GM08714 (cell line): ENCODE data around the gene PTGFRN.

Experiments used
- H3K4me3 ChIP-seq: fragments of 200-500 bp; sonication (Bioruptor generic); 2 replicates; pipeline ENCODE4 v1.5.1; 2014; ENCODE audit warnings: mild to moderate bottlenecking, low read length, inconsistent platforms
- ZNF274 ChIP-seq: IDR thresholded peaks from 2 replicates; pipeline ENCODE4 v1.6.1; 2012; ENCODE audit warnings: mild to moderate bottlenecking, low read depth, low read length

PTGFRN gene

DNA sequence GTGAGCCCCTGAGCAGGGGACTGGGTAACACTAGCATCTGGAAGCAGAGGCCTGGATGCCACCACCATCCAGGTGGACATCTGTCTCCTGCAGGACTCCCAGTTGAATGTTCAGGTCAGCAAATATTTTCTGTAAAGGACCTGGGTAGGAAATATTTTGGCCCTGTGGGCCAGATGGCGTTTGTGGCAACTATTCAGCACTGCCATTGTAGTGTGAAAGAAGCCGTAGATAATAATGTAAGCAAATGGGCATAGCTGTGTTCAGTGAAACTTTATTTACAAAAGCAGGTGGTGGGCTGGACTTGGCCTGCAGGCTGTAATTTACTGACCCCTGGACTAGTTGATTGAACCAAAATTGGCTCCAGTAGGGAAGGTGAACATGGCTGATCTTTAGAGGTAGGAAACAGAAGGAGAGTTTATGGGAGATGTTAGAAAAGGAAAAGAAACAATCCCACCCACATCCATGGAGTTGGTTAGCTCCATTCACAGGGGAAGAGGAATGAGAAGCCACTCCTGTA, 71.9 kb downstream of the PTGFRN start:
- TF ChIP-seq ZNF274, result no peak
- no peak overlapping the region for H3K4me3 ChIP-seq

GRCh38 chr1:116982319-116983004, 72.7 kb downstream of the PTGFRN start:
- no peak for TF ChIP-seq ZNF274
- no peak overlapping the region for H3K4me3 ChIP-seq

DNA sequence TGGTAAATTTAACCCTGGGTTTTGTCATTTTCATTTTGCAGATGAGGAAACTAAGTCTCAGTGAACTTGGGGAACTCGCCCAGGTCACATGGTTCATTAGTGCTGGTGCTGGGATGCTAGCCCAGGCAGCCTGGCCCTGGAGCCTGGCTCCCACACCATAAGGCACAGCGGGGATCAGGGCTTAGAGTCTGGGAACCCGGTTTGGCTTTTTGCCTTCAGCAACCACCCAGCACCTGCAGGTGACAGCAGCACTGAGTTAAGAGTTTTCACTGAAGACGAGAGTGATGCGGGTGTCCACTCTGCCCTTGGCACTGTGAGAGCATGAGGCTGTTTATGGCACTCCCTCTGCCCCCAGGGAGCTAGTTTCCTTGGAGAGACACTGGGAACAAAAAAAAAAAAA, 73.4 kb downstream of the PTGFRN start:
- no peak for TF ChIP-seq ZNF274
- H3K4me3 ChIP-seq, result no peak overlapping the region

GRCh38 chr1:116983678-116984077, 74.0 kb downstream of the PTGFRN start:
- TF ChIP-seq ZNF274, result no peak
- H3K4me3 ChIP-seq, result no peak overlapping the region

DNA sequence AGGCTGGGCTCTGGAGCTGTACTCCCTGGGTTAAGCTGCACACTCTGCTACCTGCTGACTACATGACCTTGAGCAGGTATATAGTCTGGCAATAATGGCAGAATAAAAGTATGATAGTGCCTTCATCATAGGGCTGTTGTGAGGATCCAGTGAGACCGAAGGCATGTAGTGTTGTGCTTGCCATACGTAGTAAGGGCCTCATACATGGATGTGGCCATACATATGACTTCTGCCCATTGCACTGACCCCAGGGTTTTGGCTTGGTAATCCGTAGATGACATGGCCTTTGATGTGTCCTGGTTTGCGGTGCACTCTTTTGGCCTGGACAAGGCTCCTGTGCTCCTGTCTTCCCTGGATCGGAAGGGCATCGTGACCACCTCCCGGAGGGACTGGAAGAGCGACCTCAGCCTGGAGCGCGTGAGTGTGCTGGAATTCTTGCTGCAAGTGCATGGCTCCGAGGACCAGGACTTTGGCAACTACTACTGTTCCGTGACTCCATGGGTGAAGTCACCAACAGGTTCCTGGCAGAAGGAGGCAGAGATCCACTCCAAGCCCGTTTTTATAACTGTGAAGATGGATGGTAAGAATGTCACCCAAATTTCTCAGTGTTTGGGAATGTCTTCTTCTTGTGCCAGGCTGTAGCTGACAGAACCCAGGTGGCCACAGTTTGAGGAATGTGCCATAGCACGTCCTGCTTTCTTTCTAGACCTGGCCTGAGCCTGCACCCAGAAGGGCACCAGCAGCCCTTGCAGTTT, 74.9 kb downstream of the PTGFRN start:
- TF ChIP-seq ZNF274, result no peak
- no peak overlapping the region for H3K4me3 ChIP-seq

DNA sequence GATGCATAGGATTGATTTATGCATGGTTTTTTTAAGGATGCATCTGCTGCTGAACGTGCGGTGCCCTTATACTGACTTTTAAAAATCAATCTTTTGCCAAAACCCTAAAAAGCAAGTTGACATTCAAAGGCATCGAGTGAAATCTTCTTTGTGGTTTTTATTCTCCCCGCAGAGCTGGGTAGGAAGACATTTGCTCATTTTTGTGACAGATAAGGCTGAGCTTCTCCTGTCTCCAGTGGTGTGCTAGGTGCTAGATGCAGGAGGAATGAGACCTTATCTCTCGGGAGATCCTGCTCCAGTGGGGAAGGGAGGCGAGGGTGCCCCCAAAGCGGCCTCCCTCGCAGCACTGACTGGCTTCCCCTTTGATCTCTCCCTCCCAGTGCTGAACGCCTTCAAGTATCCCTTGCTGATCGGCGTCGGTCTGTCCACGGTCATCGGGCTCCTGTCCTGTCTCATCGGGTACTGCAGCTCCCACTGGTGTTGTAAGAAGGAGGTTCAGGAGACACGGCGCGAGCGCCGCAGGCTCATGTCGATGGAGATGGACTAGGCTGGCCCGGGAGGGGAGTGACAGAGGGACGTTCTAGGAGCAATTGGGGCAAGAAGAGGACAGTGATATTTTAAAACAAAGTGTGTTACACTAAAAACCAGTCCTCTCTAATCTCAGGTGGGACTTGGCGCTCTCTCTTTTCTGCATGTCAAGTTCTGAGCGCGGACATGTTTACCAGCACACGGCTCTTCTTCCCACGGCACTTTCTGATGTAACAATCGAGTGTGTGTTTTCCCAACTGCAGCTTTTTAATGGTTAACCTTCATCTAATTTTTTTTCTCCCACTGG, 76.9 kb downstream of the PTGFRN start:
- H3K4me3 ChIP-seq, result no peak overlapping the region
- no peak for TF ChIP-seq ZNF274

DNA sequence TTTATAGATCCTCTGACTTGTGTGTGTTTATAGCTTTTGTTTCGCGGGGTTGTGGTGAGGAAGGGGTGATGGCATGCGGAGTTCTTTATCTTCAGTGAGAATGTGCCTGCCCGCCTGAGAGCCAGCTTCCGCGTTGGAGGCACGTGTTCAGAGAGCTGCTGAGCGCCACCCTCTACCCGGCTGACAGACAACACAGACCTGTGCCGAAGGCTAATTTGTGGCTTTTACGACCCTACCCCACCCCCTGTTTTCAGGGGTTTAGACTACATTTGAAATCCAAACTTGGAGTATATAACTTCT, 77.5 kb downstream of the PTGFRN start:
- TF ChIP-seq ZNF274, result no peak
- no peak overlapping the region for H3K4me3 ChIP-seq

DNA sequence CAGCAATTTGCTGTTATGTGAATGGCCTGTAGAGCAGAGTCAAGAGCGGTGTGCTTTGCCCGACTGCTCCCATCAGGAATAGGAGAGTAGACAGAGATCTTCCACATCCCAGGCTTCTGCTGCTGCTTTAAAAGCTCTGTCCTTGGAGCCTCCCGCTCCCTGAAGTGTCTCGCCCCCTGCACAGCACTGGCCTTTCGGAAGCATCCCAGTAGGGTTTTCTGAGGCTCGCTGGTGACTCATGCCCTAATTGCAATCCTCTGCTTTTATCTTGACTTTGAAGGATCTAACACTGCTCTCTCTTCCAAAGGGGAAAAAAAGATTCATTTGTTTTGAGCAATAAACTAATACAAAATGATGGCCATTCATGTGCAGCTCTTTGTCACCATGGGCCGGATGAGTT, 78.5 kb downstream of the PTGFRN start:
- H3K4me3 ChIP-seq, result no peak overlapping the region
- TF ChIP-seq ZNF274, result no peak

DNA sequence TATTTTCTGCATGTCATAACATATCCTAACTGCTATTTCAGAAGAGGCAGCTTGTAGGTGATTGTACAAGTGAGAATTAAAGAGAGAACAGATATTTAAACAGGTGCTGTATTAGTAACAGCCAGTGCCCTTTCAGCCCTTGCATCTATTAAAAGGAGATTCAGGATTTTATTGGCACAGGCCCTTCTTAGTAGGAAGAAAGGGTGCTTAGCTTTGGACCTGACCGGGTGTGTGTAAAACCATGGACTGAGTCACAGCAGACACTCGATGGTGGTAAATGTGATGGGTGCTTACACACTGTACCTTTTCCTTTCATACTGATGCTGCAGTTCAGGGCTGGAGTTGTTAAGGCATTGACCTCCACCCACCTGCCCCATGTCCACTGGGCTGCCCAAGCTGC, 79.2 kb downstream of the PTGFRN start:
- H3K4me3 ChIP-seq, result no peak overlapping the region
- no peak for TF ChIP-seq ZNF274

- TF ChIP-seq ZNF274, result no peak
- no peak overlapping the region for H3K4me3 ChIP-seq
Observed at GRCh38 chr1:116989835-116990234, 80.1 kb downstream of the PTGFRN start.

GRCh38 chr1:116990612-116991151, 81.0 kb downstream of the PTGFRN start:
- no peak for TF ChIP-seq ZNF274
- no peak overlapping the region for H3K4me3 ChIP-seq

DNA sequence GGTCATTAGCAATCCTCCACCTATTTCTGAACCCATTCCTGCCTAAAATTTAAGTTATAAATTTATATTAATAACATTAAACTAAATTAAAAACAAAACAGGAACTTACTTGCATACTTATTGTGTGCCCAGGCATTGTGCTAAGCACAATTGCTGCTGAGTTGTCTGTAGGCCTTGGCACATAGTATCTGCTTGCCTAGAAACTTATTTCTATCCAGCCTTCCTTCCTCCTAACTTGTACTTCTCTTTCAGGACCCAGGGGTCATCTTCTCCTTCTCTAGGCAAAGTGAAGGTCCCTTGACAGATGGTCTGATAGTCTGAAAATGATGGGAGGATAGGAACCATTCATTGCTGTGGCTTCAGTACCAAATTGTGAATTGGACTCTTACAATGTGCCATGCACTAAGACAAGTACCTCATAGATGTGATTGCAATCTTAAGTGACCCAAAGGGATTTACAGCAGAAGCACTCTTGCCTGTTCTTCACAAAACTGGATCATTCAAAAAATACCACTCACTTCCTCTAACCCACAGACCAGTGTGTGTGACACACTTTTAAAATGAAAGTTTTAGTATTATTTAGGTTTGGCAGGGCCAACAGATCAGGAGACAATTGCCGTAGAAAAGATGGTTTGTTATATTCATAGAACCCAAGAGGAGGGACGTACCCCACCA, 81.6 kb downstream of the PTGFRN start:
- no peak overlapping the region for H3K4me3 ChIP-seq
- TF ChIP-seq ZNF274, result no peak

GRCh38 chr1:116991918-116992317, 82.2 kb downstream of the PTGFRN start:
- H3K4me3 ChIP-seq, result no peak overlapping the region
- no peak for TF ChIP-seq ZNF274

DNA sequence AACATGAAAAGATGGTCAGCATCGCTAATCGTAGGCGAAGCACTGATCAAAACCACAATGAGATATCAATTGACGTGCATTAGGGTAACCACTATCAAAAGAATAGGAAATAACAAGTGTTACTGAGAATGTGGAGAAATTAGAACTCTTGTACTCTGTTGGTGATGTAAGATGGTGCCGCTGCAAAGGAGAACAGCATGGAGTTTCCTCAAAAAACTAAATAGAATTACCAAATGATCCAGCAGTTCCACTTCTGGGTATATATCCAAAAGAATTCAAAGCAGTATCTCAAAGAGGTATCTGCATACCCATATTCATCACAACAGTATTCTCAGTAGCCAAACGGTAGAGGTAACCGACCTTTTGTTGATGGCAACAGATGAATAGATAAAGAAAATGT, 83.6 kb downstream of the PTGFRN start:
- TF ChIP-seq ZNF274, result no peak
- no peak overlapping the region for H3K4me3 ChIP-seq
